ENCODE data around the gene MRNIP. TPM values are rescaled to one million over a fixed set of nuclear protein-coding genes. Genes with fewer than 3 reads are reported as not detected.

Gene MRNIP
- total RNA-seq, 2 experiments from 2014 or later, result 19.8 to 24.9 TPM

DNA sequence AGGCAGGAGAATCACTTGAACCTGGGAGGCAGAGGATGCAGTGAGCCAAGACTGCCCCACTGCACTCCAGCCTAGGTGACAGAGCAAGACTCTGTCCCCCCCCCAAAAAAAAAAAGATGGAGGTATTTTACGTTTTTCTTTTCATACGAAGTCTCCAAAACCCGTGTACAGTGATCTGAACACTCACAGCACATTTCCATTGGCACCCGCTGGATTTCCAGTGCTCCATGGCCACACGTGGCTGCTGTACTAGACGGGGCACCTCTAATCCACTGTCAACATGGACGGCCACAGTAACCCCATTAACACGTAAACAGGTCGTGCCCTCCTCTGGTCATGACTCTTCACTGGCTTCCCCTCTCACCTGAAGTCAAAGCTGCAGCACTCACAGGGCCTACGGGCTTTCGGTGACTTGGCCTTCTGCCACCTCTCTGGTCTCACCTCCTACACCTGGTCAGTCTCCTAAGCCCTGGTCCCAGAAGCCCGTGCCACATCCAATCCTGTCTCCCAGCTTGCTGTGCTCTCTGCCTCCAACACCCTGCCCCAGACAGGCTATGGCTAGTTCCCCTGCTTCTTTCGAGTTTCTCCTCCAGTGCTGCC, 27.0 kb upstream of the MRNIP start:
- Mint-ChIP-seq H3K27me3 (no peaks in the 10 kb centered on the region), H3K36me3 (peaks cover 63% of the 10 kb centered on the region), H3K27ac (no peak overlapping the region), H3K4me1 (ENCODE audit: low read depth) (no peaks in the 10 kb centered on the region), H3K4me3 (no peak overlapping the region), H3K9me3 (peaks cover 25% of the 10 kb centered on the region)
- ChIA-PET CTCF (no interaction called here), POLR2A (no interaction called here)
- no peak for DNase-seq
- intact Hi-C loops (cut with micrococcal nuclease), result no loop called here

DNA sequence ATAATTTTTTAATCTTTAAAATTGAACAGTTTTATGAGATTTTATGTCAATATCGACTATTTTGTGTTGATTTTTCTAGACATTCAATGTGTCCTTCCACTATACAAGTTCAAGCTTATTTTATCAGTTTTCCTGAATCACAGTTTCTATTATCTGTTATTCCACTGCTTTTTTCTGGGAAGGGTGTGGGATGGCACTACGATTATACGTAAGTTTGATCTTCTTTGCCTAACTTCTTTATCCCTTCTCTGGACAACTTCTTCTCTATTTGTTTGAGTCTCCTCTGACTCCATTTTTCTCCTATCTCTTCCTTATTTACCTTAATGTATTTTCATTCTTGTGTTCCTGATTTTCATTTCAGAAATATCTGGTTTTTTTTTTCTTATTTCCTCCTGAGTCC, 24.5 kb upstream of the MRNIP start:
- intact Hi-C loops (cut with micrococcal nuclease), result no loop called here
- ChIA-PET POLR2A (interaction anchor here (0.5 kb wide), 1 partner anchor 123 kb away, joined by 3 read pairs; no protein-coding TSS in a partner anchor), CTCF (no interaction called here)
- H3K4me1 Mint-ChIP-seq (ENCODE audit: low read depth), result no peaks in the 10 kb centered on the region
- peaks cover 25% of the 10 kb centered on the region for H3K9me3 Mint-ChIP-seq
- no peak overlapping the region for H3K27ac Mint-ChIP-seq
- peaks cover 50% of the 10 kb centered on the region for H3K36me3 Mint-ChIP-seq
- H3K4me3 Mint-ChIP-seq, result no peak overlapping the region
- DNase-seq, result no peak
- no peaks in the 10 kb centered on the region for H3K27me3 Mint-ChIP-seq

DNA sequence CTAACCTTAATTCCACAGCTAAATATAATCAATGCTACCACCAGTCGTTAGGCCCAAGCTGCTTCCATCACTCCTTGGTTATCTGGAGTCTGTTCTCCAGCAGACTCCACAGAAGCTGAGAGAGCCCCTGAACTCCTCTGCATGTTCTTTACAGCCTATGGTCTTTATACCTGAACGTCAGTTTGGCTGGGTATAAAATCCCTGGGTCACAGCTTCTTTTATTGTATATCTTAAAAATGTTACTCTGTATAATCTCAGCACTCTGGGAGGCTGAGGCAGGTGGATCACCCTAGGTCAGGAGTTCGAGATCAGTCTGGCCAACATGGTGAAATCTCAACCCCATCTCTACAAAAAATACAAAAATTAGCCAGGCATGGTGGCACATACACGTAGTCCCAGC, 23.7 kb upstream of the MRNIP start:
- H3K4me3 Mint-ChIP-seq, result no peak overlapping the region
- no peak overlapping the region for H3K27ac Mint-ChIP-seq
- ChIA-PET CTCF (interaction anchor here (0.7 kb wide), 1 partner anchor 23 kb away, joined by 4 read pairs; no protein-coding TSS in a partner anchor), POLR2A (no interaction called here)
- DNase-seq, result no peak
- H3K27me3 Mint-ChIP-seq, result no peaks in the 10 kb centered on the region
- peaks cover 25% of the 10 kb centered on the region for H3K9me3 Mint-ChIP-seq
- H3K4me1 Mint-ChIP-seq (ENCODE audit: low read depth), result no peaks in the 10 kb centered on the region
- intact Hi-C loops (cut with micrococcal nuclease), result no loop called here
- peaks cover 48% of the 10 kb centered on the region for H3K36me3 Mint-ChIP-seq

DNA sequence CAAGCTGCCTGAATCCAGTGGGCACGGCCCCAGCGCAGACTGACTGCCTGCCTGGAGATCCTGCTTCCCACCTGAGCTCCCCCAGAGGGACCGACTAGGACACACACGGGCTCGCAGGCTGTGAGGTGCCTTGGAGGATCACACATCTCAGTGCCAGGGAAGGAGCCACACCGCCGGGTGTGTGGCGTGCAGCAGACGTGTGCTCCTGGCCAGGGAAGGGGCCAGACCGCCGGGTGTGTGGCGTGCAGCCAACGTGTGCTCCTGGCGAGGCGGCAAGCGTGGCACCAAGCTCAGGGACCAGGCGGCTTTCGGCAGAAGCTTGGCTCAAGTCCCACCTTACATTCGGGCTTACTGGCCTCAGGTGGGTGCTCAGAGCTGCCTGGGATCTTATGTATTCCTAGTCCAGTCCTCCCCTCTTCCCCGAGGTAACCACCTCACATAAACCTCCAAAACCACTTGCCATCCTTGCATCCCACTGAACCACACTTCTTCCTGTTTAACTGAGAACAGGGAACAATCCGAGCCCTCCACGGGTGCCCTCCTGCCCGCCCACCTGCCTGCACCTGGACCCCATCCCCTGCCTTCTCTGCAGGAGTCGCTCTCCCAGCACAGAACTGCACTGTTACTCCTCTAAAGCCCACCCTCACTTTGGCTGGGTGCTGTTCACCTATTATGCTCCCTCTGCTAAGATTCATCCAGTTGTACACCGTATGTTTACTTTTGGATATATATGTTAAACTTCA, 22.4 kb upstream of the MRNIP start:
- Mint-ChIP-seq H3K4me1 (ENCODE audit: low read depth) (no peaks in the 10 kb centered on the region), H3K4me3 (no peak overlapping the region), H3K36me3 (peaks cover 41% of the 10 kb centered on the region), H3K9me3 (peaks cover 25% of the 10 kb centered on the region), H3K27ac (no peak overlapping the region), H3K27me3 (no peaks in the 10 kb centered on the region)
- CTCF ChIA-PET, result interaction anchor here (0.8 kb wide), 1 partner anchor 118 kb away, joined by 3 read pairs; no protein-coding TSS in a partner anchor
- intact Hi-C loops (cut with micrococcal nuclease), result no loop called here
- DNase-seq, result no peak
- POLR2A ChIA-PET, result no interaction called here

DNA sequence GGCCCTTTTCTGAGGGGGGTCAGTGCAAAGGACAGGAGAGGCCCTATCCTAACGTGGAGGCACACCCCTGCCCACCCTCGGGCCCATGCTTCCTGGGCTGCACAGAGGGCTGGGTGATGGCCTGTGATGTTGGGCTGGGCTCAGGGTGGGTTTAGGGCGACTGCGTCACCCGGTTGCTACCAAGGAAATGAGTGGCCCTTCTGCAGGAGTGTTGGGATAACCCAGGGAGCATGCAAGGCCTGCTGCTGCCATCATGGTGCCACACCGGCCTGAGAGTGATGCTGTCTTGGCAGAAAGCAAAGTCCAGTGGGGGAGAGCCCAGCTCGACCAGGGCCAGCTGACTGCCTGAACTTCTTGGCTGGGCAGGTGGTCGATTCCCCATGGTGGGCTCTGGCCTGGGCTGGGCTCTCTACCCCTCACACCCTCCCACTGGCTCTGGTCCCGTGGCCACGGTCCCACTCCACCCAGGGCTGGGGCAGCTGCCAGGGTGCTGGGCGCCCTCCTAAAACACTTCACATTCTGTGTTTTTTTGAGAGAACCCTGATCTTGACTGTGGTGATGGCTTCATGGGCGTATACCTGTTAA, 21.5 kb upstream of the MRNIP start:
- Mint-ChIP-seq H3K4me3 (no peak overlapping the region), H3K27ac (no peak overlapping the region), H3K36me3 (peaks cover 32% of the 10 kb centered on the region), H3K9me3 (peaks cover 25% of the 10 kb centered on the region), H3K27me3 (no peaks in the 10 kb centered on the region), H3K4me1 (ENCODE audit: low read depth) (no peaks in the 10 kb centered on the region)
- ChIA-PET POLR2A (no interaction called here), CTCF (interaction anchor here (0.8 kb wide), 1 partner anchor 118 kb away, joined by 3 read pairs; no protein-coding TSS in a partner anchor)
- intact Hi-C loops (cut with micrococcal nuclease), result no loop called here
- DNase-seq, result no peak

DNA sequence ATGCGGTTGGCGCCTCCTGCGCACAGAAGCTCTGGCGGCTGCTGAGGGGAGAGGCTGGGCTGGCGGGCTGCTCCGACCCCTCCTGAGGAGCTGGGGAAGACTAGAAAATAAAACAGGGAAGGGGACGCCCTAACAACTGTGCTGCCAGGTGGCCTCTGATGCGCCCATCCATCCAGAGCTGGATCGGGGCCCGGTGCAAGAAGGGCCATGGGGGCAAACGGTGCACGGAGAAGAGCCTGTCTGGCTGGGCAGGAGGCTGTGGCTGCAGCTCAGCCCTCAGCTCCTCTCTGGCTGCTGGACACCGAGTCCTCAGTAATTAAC, 21.0 kb upstream of the MRNIP start:
- H3K36me3 Mint-ChIP-seq, result peaks cover 29% of the 10 kb centered on the region
- no peak for DNase-seq
- no peak overlapping the region for H3K27ac Mint-ChIP-seq
- peaks cover 22% of the 10 kb centered on the region for H3K9me3 Mint-ChIP-seq
- no peak overlapping the region for H3K4me3 Mint-ChIP-seq
- intact Hi-C loops (cut with micrococcal nuclease), result no loop called here
- H3K27me3 Mint-ChIP-seq, result no peaks in the 10 kb centered on the region
- ChIA-PET POLR2A (no interaction called here), CTCF (no interaction called here)
- no peaks in the 10 kb centered on the region for H3K4me1 Mint-ChIP-seq (ENCODE audit: low read depth)

DNA sequence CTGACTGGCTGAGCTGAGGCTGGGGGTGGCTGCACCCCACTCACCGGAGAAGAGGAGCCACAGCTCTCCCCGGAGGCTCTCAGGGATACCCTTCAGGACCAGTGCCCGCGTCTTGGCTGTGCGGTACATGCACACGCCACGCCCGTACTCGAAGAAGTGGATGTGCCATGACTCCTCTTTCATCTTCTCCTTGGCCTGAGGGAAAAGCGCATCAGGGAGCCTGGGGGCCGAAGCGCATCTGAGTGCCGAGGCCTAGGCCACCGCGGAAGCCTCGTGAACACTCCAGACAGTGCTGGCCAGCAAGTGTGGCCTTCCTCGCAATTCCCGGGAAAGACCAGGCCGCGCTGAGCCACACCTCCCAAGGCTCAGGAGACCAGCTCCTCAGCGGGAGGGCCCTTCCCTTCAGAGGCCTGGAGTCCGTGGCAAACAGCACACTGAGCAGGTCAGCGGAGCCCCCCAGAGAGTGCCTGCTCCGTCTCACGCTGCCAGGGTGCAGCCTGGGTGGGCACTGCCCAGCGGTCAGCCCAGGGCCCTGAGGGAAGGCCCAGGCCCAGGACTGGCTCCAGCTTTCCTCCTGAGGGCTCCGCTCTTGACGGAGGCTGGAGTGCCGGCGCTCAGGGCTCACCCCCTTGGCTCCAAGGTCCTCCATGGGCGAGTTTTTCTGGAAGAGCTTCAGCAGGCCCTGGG, 20.5 kb upstream of the MRNIP start:
- no peak for DNase-seq
- no peaks in the 10 kb centered on the region for H3K27me3 Mint-ChIP-seq
- CTCF ChIA-PET, result interaction anchor here (0.5 kb wide), 1 partner anchor 66 kb away, joined by 3 read pairs; no protein-coding TSS in a partner anchor
- H3K36me3 Mint-ChIP-seq, result peaks cover 24% of the 10 kb centered on the region
- H3K27ac Mint-ChIP-seq, result no peak overlapping the region
- intact Hi-C loops (cut with micrococcal nuclease), result no loop called here
- H3K4me1 Mint-ChIP-seq (ENCODE audit: low read depth), result no peaks in the 10 kb centered on the region
- no peak overlapping the region for H3K4me3 Mint-ChIP-seq
- POLR2A ChIA-PET, result no interaction called here
- peaks cover 17% of the 10 kb centered on the region for H3K9me3 Mint-ChIP-seq

DNA sequence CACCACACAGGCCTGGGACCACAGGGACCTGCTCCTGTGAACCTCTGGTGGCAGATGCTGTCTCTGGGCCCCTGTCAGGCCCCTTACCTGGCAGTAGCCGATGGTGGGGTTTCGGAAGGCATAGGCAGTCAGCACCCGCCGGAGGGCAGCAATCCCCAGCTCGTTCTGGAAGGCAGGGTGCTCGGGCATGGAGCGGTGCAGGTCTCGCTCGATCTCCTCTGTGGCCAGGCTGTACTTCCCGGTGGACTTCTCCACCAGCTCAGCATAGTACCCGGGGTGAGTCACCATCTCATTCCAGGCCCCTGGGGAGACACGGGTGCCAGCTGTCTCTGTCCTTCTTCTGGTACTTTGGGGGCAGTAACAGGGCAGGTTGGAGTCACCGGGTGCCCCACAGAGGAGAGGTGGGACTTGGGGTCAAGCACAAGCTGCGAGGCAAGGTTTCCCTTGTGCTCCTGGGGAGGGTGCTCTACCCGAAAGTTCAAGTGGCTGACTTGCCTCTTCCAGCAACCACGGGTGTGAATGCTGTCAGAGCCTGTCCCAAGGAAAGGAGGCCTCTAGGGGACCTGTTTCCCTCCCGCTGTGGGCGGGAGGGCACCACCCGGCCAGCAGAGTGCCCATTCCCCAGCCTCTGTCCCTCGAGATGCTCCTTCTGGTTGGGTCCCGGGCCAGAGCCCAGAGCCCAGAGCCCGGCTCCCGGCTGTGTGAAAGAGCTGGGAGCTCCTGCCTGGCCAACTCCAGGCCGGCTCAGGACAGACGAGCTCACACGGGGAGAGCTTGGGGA, 19.8 kb upstream of the MRNIP start:
- no peak overlapping the region for H3K4me3 Mint-ChIP-seq
- no peak for DNase-seq
- ChIA-PET CTCF (no interaction called here), POLR2A (no interaction called here)
- H3K4me1 Mint-ChIP-seq (ENCODE audit: low read depth), result no peaks in the 10 kb centered on the region
- peaks cover 19% of the 10 kb centered on the region for H3K36me3 Mint-ChIP-seq
- intact Hi-C loops (cut with micrococcal nuclease), result no loop called here
- no peaks in the 10 kb centered on the region for H3K27me3 Mint-ChIP-seq
- H3K9me3 Mint-ChIP-seq, result peaks cover 9% of the 10 kb centered on the region
- no peak overlapping the region for H3K27ac Mint-ChIP-seq

DNA sequence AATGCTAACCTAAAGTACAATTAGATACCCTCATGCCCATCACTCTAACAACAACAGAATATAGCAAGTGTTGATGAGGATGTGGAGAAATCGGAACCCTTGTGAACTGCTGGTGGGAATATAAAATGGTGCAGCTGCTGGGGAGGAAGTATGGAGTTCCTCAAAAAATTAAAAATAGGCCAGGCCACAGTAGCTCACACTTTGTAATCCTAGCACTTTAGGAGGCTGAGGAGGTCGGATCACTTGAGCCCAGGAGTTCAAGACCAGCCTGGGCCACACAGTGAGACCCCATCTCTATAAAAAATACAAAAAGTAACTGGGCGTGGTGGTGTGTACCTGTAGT, 18.0 kb upstream of the MRNIP start:
- ChIA-PET POLR2A (no interaction called here), CTCF (no interaction called here)
- intact Hi-C loops (cut with micrococcal nuclease), result no loop called here
- H3K9me3 Mint-ChIP-seq, result no peaks in the 10 kb centered on the region
- no peak for DNase-seq
- no peak overlapping the region for H3K4me3 Mint-ChIP-seq
- H3K36me3 Mint-ChIP-seq, result peaks cover 14% of the 10 kb centered on the region
- H3K27ac Mint-ChIP-seq, result no peak overlapping the region
- H3K4me1 Mint-ChIP-seq (ENCODE audit: low read depth), result no peaks in the 10 kb centered on the region
- H3K27me3 Mint-ChIP-seq, result no peaks in the 10 kb centered on the region

DNA sequence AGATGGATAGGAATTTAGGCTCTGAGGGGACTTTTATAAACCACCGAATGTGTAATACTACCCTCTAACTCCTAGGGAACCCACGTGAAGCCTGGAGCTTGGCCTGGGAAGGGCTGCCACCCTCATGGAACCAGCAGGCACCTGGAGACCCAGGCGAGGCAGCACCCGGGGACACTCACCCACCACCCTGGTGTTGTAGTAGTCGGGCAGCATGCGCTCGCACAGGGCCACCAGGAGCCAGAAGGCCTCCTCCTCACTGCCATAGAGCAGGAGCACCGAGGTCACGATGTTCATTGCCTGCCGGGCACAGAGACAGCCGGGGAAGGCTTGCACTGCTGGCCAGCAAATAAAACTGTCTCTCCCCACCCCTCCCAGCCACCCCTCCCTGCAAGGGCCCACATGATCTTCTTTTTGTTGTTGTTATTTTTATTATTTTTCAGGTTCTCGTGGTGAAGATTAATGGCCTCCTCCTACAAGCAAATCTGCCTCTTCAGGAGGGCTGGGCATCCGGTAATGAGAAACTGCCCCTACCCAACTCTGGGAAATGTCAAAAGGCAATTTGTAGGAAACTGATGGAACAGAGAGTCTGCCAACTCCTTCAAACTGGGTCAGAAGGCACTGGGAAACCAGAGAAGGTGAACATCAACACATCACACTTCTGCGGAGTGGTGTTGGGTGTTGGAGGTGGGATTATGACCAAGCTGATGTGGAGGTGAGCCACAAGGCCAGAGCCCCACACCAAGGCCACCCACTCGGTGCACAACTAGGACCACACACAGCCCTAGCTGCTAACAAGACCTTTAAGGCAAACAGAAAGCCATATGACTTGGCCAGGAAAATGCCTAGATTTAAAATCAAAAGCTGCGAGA, 17.4 kb upstream of the MRNIP start:
- H3K4me1 Mint-ChIP-seq (ENCODE audit: low read depth), result no peaks in the 10 kb centered on the region
- intact Hi-C loops (cut with micrococcal nuclease), result no loop called here
- H3K4me3 Mint-ChIP-seq, result no peak overlapping the region
- H3K9me3 Mint-ChIP-seq, result no peaks in the 10 kb centered on the region
- ChIA-PET POLR2A (no interaction called here), CTCF (interaction anchor here (0.6 kb wide), 1 partner anchor 214 kb away, joined by 4 read pairs; no protein-coding TSS in a partner anchor)
- no peaks in the 10 kb centered on the region for H3K27me3 Mint-ChIP-seq
- H3K36me3 Mint-ChIP-seq, result peaks cover 18% of the 10 kb centered on the region
- no peak overlapping the region for H3K27ac Mint-ChIP-seq
- DNase-seq, result no peak

DNA sequence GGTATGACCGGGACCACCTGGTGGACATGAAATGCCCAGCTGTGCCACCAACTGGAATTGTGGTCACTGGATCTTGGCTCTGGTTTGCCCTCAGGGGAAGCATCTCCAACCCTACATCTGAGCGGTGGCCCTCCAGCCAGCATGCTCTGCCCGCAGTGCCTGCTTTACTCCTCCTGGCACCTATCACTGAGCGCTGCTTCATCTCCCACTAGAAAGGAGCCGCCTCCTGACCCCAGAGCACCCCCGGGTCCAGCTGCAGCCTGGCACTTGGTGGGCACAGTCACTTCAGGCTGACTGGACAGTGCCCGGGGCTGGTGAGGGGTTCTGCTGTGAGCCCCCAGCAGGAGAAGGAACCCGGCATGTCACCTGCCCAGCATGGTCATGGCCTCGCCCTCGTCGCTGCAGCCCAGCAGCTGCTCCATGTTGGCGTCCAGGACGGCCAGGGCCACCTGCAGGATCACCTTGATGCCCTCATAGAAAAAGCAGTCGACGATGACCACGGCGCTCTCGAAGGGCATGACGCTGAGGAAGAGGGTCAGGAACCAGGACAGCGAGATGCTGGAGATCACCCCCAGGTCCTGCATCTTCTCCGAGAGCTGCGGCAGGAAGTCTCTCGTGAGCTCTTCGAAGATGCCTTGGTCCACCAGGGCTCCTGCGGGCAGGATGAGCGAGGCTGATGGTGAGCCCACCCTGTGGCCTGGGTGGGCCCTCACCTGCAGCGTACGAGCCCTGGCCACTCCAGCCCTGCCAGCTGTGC, 16.1 kb upstream of the MRNIP start:
- intact Hi-C loops (cut with micrococcal nuclease), result no loop called here
- DNase-seq, result no peak
- POLR2A ChIA-PET, result no interaction called here
- H3K27me3 Mint-ChIP-seq, result no peaks in the 10 kb centered on the region
- H3K36me3 Mint-ChIP-seq, result peaks cover 21% of the 10 kb centered on the region
- H3K9me3 Mint-ChIP-seq, result no peaks in the 10 kb centered on the region
- H3K4me3 Mint-ChIP-seq, result no peak overlapping the region
- CTCF ChIA-PET, result no interaction called here
- no peaks in the 10 kb centered on the region for H3K4me1 Mint-ChIP-seq (ENCODE audit: low read depth)
- H3K27ac Mint-ChIP-seq, result no peak overlapping the region

Measured in activated CD4-positive, alpha-beta memory T cell treated with anti-CD3 and anti-CD28 coated beads for 36 hours (primary cell).